Measurements from ENCODE around the gene PRR12. TPM values are rescaled to one million over a fixed set of nuclear protein-coding genes. Genes with fewer than 3 reads are reported as not detected.
A peak's percentile ranks its signal among the peaks of the same experiment; 100 is the strongest.

The PRR12 gene
- total RNA-seq, 4 donors from 2014 or later, result 12.2 to 54.7 (median 30.0) TPM

DNA sequence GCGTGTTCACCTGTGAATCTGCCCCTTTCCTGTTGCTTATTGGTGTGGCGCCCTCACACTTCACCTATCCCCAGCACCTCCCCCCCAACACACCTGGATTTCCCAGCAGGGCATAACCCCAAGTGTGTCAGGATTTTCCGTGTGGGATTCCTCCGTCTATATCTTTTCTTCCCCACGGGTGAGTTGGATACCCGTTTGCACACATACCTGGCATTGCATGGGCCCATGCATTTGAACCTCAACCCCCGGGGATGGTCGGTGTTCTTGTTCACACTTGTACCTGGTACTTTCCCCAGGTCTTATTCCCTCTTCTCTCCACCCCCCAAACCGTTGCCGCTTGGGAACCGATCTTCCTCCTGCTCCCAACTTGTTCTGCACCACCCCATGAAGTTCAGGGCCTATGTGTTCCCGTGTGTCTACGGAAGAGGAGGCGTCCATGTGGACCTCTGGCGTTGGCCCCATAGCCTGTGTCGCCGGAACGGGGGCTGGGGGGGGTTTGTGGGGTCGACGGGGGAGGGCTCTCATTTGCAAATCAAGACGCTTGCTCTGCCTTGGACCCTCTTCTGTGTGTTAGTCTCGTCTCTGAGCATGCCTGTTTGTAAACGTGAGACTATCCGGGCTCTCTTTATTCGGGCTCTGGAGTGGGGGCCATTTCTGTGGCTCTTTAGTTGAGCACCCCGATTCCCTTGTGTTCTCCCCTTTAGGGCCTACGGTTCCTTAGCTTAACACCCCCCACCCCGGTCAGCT lies 1.7 kb downstream of the PRR12 start:
- DNase-seq, result no peak
- H3K36me3 ChIP-seq, result peaks cover 0 to 29% (median 12%) of the 10 kb centered on the region in 4 donors
- H3K9me3 ChIP-seq, result no peaks in the 10 kb centered on the region
- intact Hi-C loops (cut with DNase I; ENCODE audit: low total_unique reads) (loop anchor here (5.0 kb wide), 1 partner anchor 45 kb away; no protein-coding TSS in a partner anchor), in situ Hi-C loops (cut with MboI; ENCODE audit: low pct_ligation_motif_present in 1 of 4, low pct_unique_long_range_greater_than_20kb in 1 of 4, low sequenced_read_pairs in 3 of 4) (no loop called here)
- no peaks in the 10 kb centered on the region for H3K27me3 ChIP-seq
- H3K27ac ChIP-seq, result peak overlapping the region; percentile 92 to 97 (median 93)
- 2% methylated on average over 25 of the region's 28 CpGs; no CpG with 5 or more reads in 1 of the 2 donors for WGBS, 2 donors (ENCODE audit: low coverage in 1 of 2)
- peak overlapping the region; percentile 68 to 92 (median 88) for H3K4me3 ChIP-seq
- peaks cover 17 to 32% (median 22%) of the 10 kb centered on the region in 4 donors for H3K4me1 ChIP-seq
- TF ChIP-seq, protein P1, sequence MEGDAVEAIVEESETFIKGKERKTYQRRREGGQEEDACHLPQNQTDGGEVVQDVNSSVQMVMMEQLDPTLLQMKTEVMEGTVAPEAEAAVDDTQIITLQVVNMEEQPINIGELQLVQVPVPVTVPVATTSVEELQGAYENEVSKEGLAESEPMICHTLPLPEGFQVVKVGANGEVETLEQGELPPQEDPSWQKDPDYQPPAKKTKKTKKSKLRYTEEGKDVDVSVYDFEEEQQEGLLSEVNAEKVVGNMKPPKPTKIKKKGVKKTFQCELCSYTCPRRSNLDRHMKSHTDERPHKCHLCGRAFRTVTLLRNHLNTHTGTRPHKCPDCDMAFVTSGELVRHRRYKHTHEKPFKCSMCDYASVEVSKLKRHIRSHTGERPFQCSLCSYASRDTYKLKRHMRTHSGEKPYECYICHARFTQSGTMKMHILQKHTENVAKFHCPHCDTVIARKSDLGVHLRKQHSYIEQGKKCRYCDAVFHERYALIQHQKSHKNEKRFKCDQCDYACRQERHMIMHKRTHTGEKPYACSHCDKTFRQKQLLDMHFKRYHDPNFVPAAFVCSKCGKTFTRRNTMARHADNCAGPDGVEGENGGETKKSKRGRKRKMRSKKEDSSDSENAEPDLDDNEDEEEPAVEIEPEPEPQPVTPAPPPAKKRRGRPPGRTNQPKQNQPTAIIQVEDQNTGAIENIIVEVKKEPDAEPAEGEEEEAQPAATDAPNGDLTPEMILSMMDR (IDR thresholded peaks at IDR 0.05), result no peak
- TF ChIP-seq EP300 (IDR thresholded peaks at IDR 0.05; ENCODE audit: low read depth) (no peak), POLR2A (IDR thresholded peaks at IDR 0.05) (no peak), POLR2AphosphoS5 (IDR thresholded peaks at IDR 0.05) (no peak)

DNA sequence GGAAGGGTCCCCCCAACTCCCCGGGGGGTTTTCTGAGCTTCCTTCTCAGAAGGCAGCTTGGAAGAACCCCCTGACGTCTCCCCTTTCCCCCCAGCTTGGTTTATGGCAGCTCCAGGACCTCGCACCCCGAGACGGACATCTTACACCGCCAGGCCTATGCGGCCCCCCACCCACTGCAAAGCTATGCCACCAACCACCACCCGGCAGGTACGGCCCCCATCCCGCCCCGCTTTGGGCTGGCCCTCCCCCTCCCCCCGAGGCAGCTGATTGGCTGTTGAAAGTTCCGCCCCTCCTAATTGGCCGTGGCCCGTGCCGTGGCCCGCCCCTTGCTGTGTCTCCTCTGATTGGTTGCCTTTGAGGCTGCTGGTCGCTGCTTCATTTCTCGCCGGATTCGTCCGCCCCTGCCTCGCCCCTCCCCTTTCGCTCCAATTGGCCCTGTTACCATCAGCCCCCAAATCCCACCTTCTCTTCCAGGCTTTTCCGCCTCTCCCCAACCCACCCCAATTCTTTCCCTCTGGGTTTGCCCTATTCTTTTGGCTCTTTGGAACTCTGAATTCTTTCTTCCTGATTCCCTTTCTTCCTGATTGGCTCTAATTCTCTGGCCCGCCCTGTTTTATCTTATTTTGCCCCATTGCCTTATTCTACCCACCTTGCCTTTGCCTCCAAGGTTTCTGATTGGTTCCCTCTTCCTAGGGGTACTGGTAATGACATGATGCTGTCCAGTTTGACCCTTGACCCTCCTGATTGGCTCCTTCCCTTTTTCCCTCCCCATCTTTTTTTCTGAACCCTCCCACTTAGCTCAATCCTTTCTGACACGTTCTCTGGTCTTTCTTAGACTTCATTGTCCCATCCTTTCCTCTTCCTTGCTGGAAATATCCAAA lies 2.5 kb downstream of the PRR12 start:
- Histone ChIP-seq H3K27ac (peak overlapping the region; percentile 92 to 97 (median 93)), H3K27me3 (no peaks in the 10 kb centered on the region), H3K36me3 (peaks cover 0 to 29% (median 13%) of the 10 kb centered on the region in 4 donors), H3K4me3 (peak overlapping the region; percentile 68 to 92 (median 88)), H3K9me3 (no peaks in the 10 kb centered on the region), H3K4me1 (peaks cover 17 to 32% (median 22%) of the 10 kb centered on the region in 4 donors)
- 6 to 30% methylated on average over 2 to 26 of the region's 27 CpGs for WGBS, 2 donors (ENCODE audit: low coverage in 1 of 2)
- in situ Hi-C loops (cut with MboI; ENCODE audit: low pct_ligation_motif_present in 1 of 4, low pct_unique_long_range_greater_than_20kb in 1 of 4, low sequenced_read_pairs in 3 of 4), result no loop called here
- peak; percentile 96 for DNase-seq
- no peak for TF ChIP-seq POLR2AphosphoS5 (IDR thresholded peaks at IDR 0.05)
- intact Hi-C loops (cut with DNase I; ENCODE audit: low total_unique reads), result loop anchor here (5.0 kb wide), 1 partner anchor 44 kb away; no protein-coding TSS in a partner anchor

DNA sequence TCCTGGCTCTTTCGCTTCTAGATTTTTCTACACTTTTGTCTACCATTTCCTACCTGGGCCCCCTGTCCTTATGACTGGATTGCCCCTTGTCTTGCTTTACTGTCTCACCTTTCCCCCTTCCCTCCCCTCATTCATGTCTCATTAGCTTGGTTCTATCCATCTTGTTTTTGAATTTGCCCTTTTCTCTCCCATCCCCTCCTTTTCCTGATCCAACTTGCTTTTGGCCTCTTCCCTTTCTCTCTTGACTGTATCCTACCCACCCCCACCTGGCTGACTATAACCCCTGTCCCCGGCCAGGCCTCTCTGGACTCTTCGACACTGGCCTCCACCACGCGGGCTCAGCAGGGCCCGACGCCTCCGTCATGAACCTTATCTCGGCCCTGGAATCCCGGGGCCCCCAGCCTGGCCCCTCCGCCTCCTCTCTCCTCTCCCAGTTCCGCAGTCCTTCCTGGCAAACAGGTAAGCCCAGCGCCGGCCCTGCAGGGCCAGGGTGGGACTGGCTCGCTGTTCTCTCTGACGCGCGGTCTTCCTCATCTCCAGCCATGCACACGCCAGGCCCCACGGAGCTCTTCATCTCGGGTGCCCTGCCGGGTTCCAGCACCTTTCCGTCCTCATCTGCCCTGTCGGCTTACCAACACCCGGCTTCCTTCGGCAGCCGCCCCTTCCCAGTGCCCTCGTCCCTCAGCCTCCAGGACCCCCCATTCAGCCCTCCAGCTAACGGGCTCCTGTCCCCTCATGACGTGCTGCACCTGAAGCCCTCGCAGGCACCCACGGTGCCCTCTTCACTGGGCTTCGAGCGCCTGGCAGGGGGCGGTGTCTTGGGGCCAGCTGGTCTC lies 3.4 kb downstream of the PRR12 start:
- H3K36me3 ChIP-seq, result peaks cover 0 to 31% (median 14%) of the 10 kb centered on the region in 4 donors
- intact Hi-C loops (cut with DNase I; ENCODE audit: low total_unique reads), result loop anchor here (5.0 kb wide), 1 partner anchor 43 kb away; no protein-coding TSS in a partner anchor

More for the DNA sequence above, 3.4 kb downstream of the PRR12 start:
- peak overlapping the region; percentile 92 to 97 (median 93) for H3K27ac ChIP-seq
- WGBS, 2 donors (ENCODE audit: low coverage in 1 of 2), result 88 to 93% methylated on average over 12 to 35 of the region's 35 CpGs
- H3K27me3 ChIP-seq, result no peaks in the 10 kb centered on the region
- H3K4me1 ChIP-seq, result peaks cover 17 to 32% (median 22%) of the 10 kb centered on the region in 4 donors
- H3K9me3 ChIP-seq, result no peaks in the 10 kb centered on the region
- in situ Hi-C loops (cut with MboI; ENCODE audit: low pct_ligation_motif_present in 1 of 4, low pct_unique_long_range_greater_than_20kb in 1 of 4, low sequenced_read_pairs in 3 of 4), result no loop called here
- no peak for DNase-seq
- no peak overlapping the region for H3K4me3 ChIP-seq
- TF ChIP-seq, protein P1 (IDR thresholded peaks at IDR 0.05), result no peak
- TF ChIP-seq EP300 (IDR thresholded peaks at IDR 0.05; ENCODE audit: low read depth) (no peak), POLR2A (IDR thresholded peaks at IDR 0.05) (no peak), POLR2AphosphoS5 (IDR thresholded peaks at IDR 0.05) (no peak)
